ENCODE data around the gene DIPK1A. TPM values are rescaled to one million over a fixed set of nuclear protein-coding genes. Genes with fewer than 3 reads are reported as not detected.

The DIPK1A gene
- total RNA-seq, 1 donor from 2014 or later: 7.9 TPM

DNA sequence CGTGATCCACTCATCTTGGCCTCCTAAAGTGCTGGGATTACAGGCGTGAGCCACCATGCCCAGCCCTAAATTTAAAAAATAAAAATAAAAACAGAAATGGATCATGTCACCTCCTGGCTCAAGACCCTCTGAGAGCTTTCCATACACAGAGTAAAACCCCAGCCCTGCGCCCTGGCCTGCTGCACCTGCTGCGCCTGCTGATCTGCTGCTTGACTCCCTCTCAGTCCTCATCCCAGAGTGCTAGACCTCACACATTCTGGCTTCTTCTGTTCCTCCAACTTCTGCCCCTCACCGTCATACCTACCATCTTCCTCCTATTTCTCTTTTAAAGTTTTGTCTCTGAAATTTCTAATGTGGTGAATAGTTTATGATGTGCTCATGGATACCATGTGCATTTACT, 42.7 kb upstream of the DIPK1A start:
- H3K9me3 ChIP-seq: no peaks in the 10 kb centered on the region
- H3K27me3 ChIP-seq: no peaks in the 10 kb centered on the region
- H3K36me3 ChIP-seq: no peaks in the 10 kb centered on the region
- H3K27ac ChIP-seq: no peak overlapping the region
- no peak for DNase-seq (ENCODE audit: extremely low spot score in 2 of 2)
- peaks cover 15% of the 10 kb centered on the region for H3K4me1 ChIP-seq
- TF ChIP-seq POLR2AphosphoS5 (IDR thresholded peaks at IDR 0.05; ENCODE audit: insufficient read depth in 1 of 2, low read depth in 1 of 2): no peak
- TF ChIP-seq POLR2A (IDR thresholded peaks at IDR 0.05): no peak
- TF ChIP-seq, protein P1, sequence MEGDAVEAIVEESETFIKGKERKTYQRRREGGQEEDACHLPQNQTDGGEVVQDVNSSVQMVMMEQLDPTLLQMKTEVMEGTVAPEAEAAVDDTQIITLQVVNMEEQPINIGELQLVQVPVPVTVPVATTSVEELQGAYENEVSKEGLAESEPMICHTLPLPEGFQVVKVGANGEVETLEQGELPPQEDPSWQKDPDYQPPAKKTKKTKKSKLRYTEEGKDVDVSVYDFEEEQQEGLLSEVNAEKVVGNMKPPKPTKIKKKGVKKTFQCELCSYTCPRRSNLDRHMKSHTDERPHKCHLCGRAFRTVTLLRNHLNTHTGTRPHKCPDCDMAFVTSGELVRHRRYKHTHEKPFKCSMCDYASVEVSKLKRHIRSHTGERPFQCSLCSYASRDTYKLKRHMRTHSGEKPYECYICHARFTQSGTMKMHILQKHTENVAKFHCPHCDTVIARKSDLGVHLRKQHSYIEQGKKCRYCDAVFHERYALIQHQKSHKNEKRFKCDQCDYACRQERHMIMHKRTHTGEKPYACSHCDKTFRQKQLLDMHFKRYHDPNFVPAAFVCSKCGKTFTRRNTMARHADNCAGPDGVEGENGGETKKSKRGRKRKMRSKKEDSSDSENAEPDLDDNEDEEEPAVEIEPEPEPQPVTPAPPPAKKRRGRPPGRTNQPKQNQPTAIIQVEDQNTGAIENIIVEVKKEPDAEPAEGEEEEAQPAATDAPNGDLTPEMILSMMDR (IDR thresholded peaks at IDR 0.05): no peak
- intact Hi-C loops (cut with DNase I): no loop called here
- no peak overlapping the region for H3K4me3 ChIP-seq

DNA sequence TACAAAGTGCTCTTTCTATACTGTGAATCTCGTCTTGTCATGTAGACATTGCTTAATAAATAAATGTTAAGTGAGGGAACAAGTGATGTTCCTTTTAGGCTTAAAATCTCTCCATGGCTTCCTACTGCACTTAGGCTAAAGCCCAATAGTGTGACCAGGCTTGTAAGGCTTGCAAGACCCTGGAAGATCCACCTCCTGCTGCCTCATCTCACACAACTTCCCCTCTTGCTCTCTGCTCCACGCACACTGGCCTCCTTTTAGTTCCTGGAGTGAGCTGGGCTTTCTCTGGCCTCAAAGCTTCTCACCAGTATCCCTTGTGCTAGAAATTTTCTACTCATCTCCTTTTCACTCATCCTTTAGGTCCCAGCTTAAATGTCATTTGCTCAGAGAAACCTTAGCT, 41.5 kb upstream of the DIPK1A start:
- H3K36me3 ChIP-seq: no peaks in the 10 kb centered on the region
- TF ChIP-seq, protein P1 (IDR thresholded peaks at IDR 0.05): no peak
- no peak for TF ChIP-seq POLR2A (IDR thresholded peaks at IDR 0.05)
- TF ChIP-seq POLR2AphosphoS5 (IDR thresholded peaks at IDR 0.05; ENCODE audit: insufficient read depth in 1 of 2, low read depth in 1 of 2): no peak
- H3K4me3 ChIP-seq: no peak overlapping the region
- intact Hi-C loops (cut with DNase I): no loop called here
- no peaks in the 10 kb centered on the region for H3K27me3 ChIP-seq
- H3K27ac ChIP-seq: no peak overlapping the region
- no peak for DNase-seq (ENCODE audit: extremely low spot score in 2 of 2)
- H3K9me3 ChIP-seq: no peaks in the 10 kb centered on the region
- peaks cover 15% of the 10 kb centered on the region for H3K4me1 ChIP-seq

DNA sequence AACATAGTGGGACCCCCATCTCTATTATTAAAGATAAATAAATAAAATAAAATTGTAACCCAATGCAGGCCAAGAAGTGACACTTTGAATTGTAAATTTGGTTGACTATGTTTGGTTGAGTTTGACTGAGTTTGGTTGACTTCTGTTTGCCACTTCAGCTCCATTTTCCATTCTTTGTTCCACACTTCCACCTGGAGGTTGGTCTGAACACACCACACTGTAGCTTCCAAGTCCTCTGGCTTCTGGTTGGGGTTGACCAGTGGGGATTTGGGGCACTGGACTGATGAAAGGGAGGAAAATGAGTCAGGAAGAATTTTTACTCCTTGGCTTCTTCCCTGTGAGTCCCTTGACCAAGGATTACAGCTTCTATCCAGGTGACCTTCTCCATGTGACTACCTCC, 40.6 kb upstream of the DIPK1A start:
- Histone ChIP-seq H3K27ac (no peak overlapping the region), H3K4me1 (peaks cover 15% of the 10 kb centered on the region), H3K4me3 (no peak overlapping the region), H3K27me3 (no peaks in the 10 kb centered on the region), H3K9me3 (no peaks in the 10 kb centered on the region), H3K36me3 (no peaks in the 10 kb centered on the region)
- DNase-seq (ENCODE audit: extremely low spot score in 2 of 2): no peak
- TF ChIP-seq, protein P1 (IDR thresholded peaks at IDR 0.05): no peak
- TF ChIP-seq POLR2AphosphoS5 (IDR thresholded peaks at IDR 0.05; ENCODE audit: insufficient read depth in 1 of 2, low read depth in 1 of 2) (no peak), POLR2A (IDR thresholded peaks at IDR 0.05) (no peak)
- intact Hi-C loops (cut with DNase I): no loop called here

DNA sequence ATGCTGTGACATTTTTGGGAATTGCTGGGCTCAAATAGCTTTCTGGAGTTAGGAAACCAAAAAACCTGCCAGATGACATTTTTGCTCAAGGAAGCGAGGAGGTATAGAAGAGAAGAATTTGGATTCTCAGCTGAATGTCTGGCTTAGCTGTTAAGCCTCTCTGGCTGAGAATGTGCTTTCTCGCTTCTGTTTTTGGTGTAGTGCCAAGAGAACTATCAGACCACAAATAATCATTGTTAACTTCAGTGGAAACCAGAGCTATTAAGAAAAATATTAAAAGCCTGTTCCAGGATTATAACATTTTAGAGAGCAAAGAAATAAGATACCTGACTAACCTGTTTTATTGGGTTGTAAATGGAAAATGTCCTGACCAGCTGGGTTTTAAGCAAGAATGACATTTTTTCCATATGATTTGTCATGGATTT, 39.5 kb upstream of the DIPK1A start:
- intact Hi-C loops (cut with DNase I): no loop called here
- Histone ChIP-seq H3K27me3 (no peaks in the 10 kb centered on the region), H3K4me3 (no peak overlapping the region), H3K27ac (no peak overlapping the region), H3K9me3 (no peaks in the 10 kb centered on the region), H3K4me1 (peaks cover 15% of the 10 kb centered on the region), H3K36me3 (no peaks in the 10 kb centered on the region)
- TF ChIP-seq POLR2AphosphoS5 (IDR thresholded peaks at IDR 0.05; ENCODE audit: insufficient read depth in 1 of 2, low read depth in 1 of 2) (no peak), POLR2A (IDR thresholded peaks at IDR 0.05) (no peak)
- TF ChIP-seq, protein P1 (IDR thresholded peaks at IDR 0.05): no peak
- no peak for DNase-seq (ENCODE audit: extremely low spot score in 2 of 2)

DNA sequence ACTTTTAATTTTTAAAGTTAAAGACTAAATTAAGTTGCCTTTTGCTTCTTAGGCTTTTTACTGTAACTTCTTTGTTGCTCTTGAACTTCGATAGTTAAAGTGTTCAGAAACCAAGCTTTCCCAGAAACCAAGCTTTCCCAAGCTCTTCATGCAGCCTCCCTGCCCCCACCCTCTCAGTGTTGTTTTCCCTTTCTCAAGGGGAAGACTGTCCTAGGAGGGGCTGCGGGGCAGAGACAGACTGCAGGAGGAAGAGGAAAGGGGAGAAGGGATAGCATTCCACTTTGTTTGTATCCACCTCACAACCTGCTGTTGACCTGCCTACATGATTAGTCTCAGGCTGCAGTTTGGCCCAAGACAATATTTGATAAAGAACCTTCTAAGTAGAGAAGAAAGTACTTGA, 39.0 kb upstream of the DIPK1A start:
- H3K9me3 ChIP-seq: no peaks in the 10 kb centered on the region
- no peaks in the 10 kb centered on the region for H3K36me3 ChIP-seq
- H3K27me3 ChIP-seq: no peaks in the 10 kb centered on the region
- H3K4me3 ChIP-seq: no peak overlapping the region
- H3K27ac ChIP-seq: no peak overlapping the region
- H3K4me1 ChIP-seq: peaks cover 15% of the 10 kb centered on the region
- no peak for DNase-seq (ENCODE audit: extremely low spot score in 2 of 2)
- TF ChIP-seq, protein P1 (IDR thresholded peaks at IDR 0.05): no peak
- TF ChIP-seq POLR2A (IDR thresholded peaks at IDR 0.05) (no peak), POLR2AphosphoS5 (IDR thresholded peaks at IDR 0.05; ENCODE audit: insufficient read depth in 1 of 2, low read depth in 1 of 2) (no peak)
- intact Hi-C loops (cut with DNase I): no loop called here
